ENCODE results near the gene SHLD1. TPM values are rescaled to one million over a fixed set of nuclear protein-coding genes. Genes with fewer than 3 reads are reported as not detected.
"Not testable (repeated sequence)": the region's sequence is repeated elsewhere in the genome, so short reads cannot be mapped to it uniquely, and the experiment has no call there.

The SHLD1 gene
- total and polyA plus RNA-seq, 2 experiments from 2014 or later, result 2.6 to 6.7 TPM

DNA sequence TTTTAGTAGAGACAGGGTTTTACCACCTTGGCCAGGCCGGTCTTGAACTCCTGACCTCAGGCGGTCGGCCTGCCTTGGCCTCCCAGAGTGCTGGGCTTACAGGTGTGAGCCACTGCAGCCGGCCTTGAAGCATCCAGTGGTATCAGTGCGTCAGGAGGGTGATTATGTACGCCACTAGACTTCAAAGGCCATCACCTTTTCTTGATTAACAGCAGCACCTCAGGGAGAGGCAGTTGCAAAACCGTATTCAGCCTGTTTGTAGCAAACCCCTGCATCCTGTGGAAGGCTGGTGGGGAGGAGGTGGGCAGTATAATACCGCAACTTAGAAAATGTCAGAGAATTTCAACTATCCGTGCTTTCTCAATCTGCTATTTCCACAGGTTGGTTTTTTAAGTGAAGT is 27.3 kb upstream of the SHLD1 start:
- Histone ChIP-seq H3K9me2 (ENCODE audit: insufficient read depth) (no peaks in the 10 kb centered on the region), H3K4me3 (no peak overlapping the region), H3K27me3 (replicated peaks; ENCODE audit: insufficient read depth) (no peaks in the 10 kb centered on the region; the same call in 1 of the 2 replicates), H3K9me3 (ENCODE audit: low read depth) (no peaks in the 10 kb centered on the region), H2AFZ (no peak overlapping the region), H4K20me1 (ENCODE audit: insufficient read depth) (no peaks in the 10 kb centered on the region), H3K36me3 (ENCODE audit: low read depth) (no peaks in the 10 kb centered on the region), H3K4me1 (ENCODE audit: insufficient read depth) (peaks cover 16% of the 10 kb centered on the region), H3K79me2 (ENCODE audit: insufficient read depth) (no peaks in the 10 kb centered on the region), H3K4me2 (ENCODE audit: unreplicated experiment) (no peak overlapping the region), H3F3A (ENCODE audit: insufficient read depth) (peaks cover 6% of the 10 kb centered on the region; the same call in 1 of the 2 replicates), H3K9ac (no peak overlapping the region), H3K27ac (no peak overlapping the region)
- 80 to 83% methylated on average over 9 of the region's 9 CpGs for WGBS, 2 experiments (ENCODE audit: low coverage in 1 of 2, low lambda C conversion rate in 2 of 2, missing lambda C conversion rate in 2 of 2)
- in situ Hi-C loops (cut with MboI), result no loop called here
- no peak for DNase-seq
- TF ChIP-seq EZH2 (IDR thresholded peaks at IDR 0.05; ENCODE audit: insufficient read depth, poor library complexity, severe bottlenecking) (no peak), EZH2phosphoT487 (IDR thresholded peaks at IDR 0.05; ENCODE audit: insufficient read depth, low read depth) (no peak)

DNA sequence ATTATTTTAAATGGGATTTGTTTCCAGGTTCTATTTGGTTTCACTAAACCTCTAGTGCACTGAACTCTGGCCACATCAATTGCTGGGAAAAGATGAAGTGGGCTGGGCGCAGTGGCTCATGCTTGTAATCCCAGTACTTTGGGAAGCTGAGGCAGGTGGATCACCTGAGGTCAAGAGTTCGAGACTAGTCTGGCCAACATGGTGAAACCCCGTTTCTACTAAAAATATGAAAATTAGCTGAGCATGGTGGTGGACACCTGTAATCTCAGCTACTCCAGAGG is 25.1 kb upstream of the SHLD1 start:
- H3K4me3 ChIP-seq; H3K9me3 ChIP-seq (ENCODE audit: low read depth); H3K36me3 ChIP-seq (ENCODE audit: low read depth); H3K9ac ChIP-seq; H3K27me3 ChIP-seq (replicated peaks; ENCODE audit: insufficient read depth); H3K9me2 ChIP-seq (ENCODE audit: insufficient read depth); H4K20me1 ChIP-seq (ENCODE audit: insufficient read depth); H3K27ac ChIP-seq; H3K79me2 ChIP-seq (ENCODE audit: insufficient read depth); H2AFZ ChIP-seq; H3F3A ChIP-seq (ENCODE audit: insufficient read depth); DNase-seq; in situ Hi-C loops (cut with MboI): not testable (repeated sequence)
- 74 to 77% methylated on average over 3 of the region's 3 CpGs for WGBS, 2 experiments (ENCODE audit: low coverage in 1 of 2, low lambda C conversion rate in 2 of 2, missing lambda C conversion rate in 2 of 2)
- peaks cover 12% of the 10 kb centered on the region for H3K4me1 ChIP-seq (ENCODE audit: insufficient read depth)
- peak overlapping the region; percentile 33 for H3K4me2 ChIP-seq (ENCODE audit: unreplicated experiment)

DNA sequence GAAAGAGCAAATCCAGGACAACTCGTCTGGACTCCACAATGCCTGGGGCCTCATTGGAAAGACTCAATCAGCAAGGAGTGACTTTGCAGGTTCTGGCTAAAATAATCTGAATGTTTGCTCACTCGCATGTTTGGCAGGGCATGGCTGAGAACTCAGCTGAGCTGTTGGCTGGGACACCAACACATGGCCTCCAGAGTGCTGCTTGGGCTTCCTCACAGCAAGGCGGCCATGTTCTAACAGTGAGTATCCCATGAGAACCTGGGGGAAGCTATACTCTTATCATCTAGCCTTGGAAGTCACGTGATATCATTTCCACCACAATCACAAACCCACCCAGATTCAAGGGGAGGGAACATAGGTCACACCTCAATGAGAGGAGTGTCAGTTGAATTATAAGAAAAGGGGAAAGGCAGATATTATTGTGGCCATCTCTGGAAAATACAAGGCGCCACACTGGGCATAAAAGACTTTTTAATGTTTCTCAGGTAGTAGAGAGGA is 23.1 kb upstream of the SHLD1 start:
- WGBS, 2 experiments (ENCODE audit: low coverage in 1 of 2, low lambda C conversion rate in 2 of 2, missing lambda C conversion rate in 2 of 2), result 54 to 58% methylated on average over 5 of the region's 5 CpGs
- in situ Hi-C loops (cut with MboI), result no loop called here
- no peaks in the 10 kb centered on the region for H4K20me1 ChIP-seq (ENCODE audit: insufficient read depth)

GRCh38 chr20:5729348-5729747 is 20.9 kb upstream of the SHLD1 start:
- H4K20me1 ChIP-seq (ENCODE audit: insufficient read depth), result no peaks in the 10 kb centered on the region
- no peak overlapping the region for H2AFZ ChIP-seq
- no peaks in the 10 kb centered on the region for H3K36me3 ChIP-seq (ENCODE audit: low read depth)
- WGBS, 2 experiments (ENCODE audit: low coverage in 1 of 2, low lambda C conversion rate in 2 of 2, missing lambda C conversion rate in 2 of 2), result 67 to 76% methylated on average over 2 of the region's 2 CpGs
- no peak overlapping the region for H3K4me2 ChIP-seq (ENCODE audit: unreplicated experiment)
- no peak overlapping the region for H3K4me3 ChIP-seq
- H3K4me1 ChIP-seq (ENCODE audit: insufficient read depth), result peaks cover 9% of the 10 kb centered on the region
- H3K27ac ChIP-seq, result no peak overlapping the region
- H3K9ac ChIP-seq, result no peak overlapping the region
- H3K27me3 ChIP-seq (replicated peaks; ENCODE audit: insufficient read depth), result no peaks in the 10 kb centered on the region; the same call in 1 of the 2 replicates
- TF ChIP-seq EZH2 (IDR thresholded peaks at IDR 0.05; ENCODE audit: insufficient read depth, poor library complexity, severe bottlenecking) (no peak), EZH2phosphoT487 (IDR thresholded peaks at IDR 0.05; ENCODE audit: insufficient read depth, low read depth) (no peak)
- peaks cover 6% of the 10 kb centered on the region; the same call in 1 of the 2 replicates for H3F3A ChIP-seq (ENCODE audit: insufficient read depth)
- in situ Hi-C loops (cut with MboI), result no loop called here
- H3K9me3 ChIP-seq (ENCODE audit: low read depth), result no peaks in the 10 kb centered on the region
- H3K9me2 ChIP-seq (ENCODE audit: insufficient read depth), result no peaks in the 10 kb centered on the region
- H3K79me2 ChIP-seq (ENCODE audit: insufficient read depth), result no peaks in the 10 kb centered on the region
- DNase-seq, result no peak

More for the DNA sequence above, 23.1 kb upstream of the SHLD1 start:
- Histone ChIP-seq H3K4me1 (ENCODE audit: insufficient read depth) (peaks cover 10% of the 10 kb centered on the region), H3K27ac (no peak overlapping the region), H3K4me2 (ENCODE audit: unreplicated experiment) (no peak overlapping the region), H3K79me2 (ENCODE audit: insufficient read depth) (no peaks in the 10 kb centered on the region), H3K9ac (no peak overlapping the region), H3K9me3 (ENCODE audit: low read depth) (no peaks in the 10 kb centered on the region), H3K27me3 (replicated peaks; ENCODE audit: insufficient read depth) (no peaks in the 10 kb centered on the region; the same call in 1 of the 2 replicates), H3K9me2 (ENCODE audit: insufficient read depth) (no peaks in the 10 kb centered on the region), H2AFZ (no peak overlapping the region), H3K4me3 (no peak overlapping the region), H3F3A (ENCODE audit: insufficient read depth) (peaks cover 6% of the 10 kb centered on the region; the same call in 1 of the 2 replicates), H3K36me3 (ENCODE audit: low read depth) (no peaks in the 10 kb centered on the region)
- TF ChIP-seq EZH2phosphoT487 (IDR thresholded peaks at IDR 0.05; ENCODE audit: insufficient read depth, low read depth) (no peak), EZH2 (IDR thresholded peaks at IDR 0.05; ENCODE audit: insufficient read depth, poor library complexity, severe bottlenecking) (no peak)
- no peak for DNase-seq

GRCh38 chr20:5730131-5730530 is 20.1 kb upstream of the SHLD1 start:
- DNase-seq, result no peak
- Histone ChIP-seq H3K4me1 (ENCODE audit: insufficient read depth) (peaks cover 1% of the 10 kb centered on the region), H3K36me3 (ENCODE audit: low read depth) (no peaks in the 10 kb centered on the region), H4K20me1 (ENCODE audit: insufficient read depth) (no peaks in the 10 kb centered on the region), H3K9me3 (ENCODE audit: low read depth) (no peaks in the 10 kb centered on the region), H3K9me2 (ENCODE audit: insufficient read depth) (no peaks in the 10 kb centered on the region), H3F3A (ENCODE audit: insufficient read depth) (peaks cover 1% of the 10 kb centered on the region; the same call in 1 of the 2 replicates), H3K79me2 (ENCODE audit: insufficient read depth) (no peaks in the 10 kb centered on the region), H2AFZ (no peak overlapping the region), H3K9ac (no peak overlapping the region), H3K4me2 (ENCODE audit: unreplicated experiment) (no peak overlapping the region), H3K4me3 (no peak overlapping the region), H3K27me3 (replicated peaks; ENCODE audit: insufficient read depth) (no peaks in the 10 kb centered on the region; the same call in 1 of the 2 replicates), H3K27ac (no peak overlapping the region)
- TF ChIP-seq EZH2 (IDR thresholded peaks at IDR 0.05; ENCODE audit: insufficient read depth, poor library complexity, severe bottlenecking) (no peak), EZH2phosphoT487 (IDR thresholded peaks at IDR 0.05; ENCODE audit: insufficient read depth, low read depth) (no peak)
- 51 to 53% methylated on average over 2 of the region's 2 CpGs for WGBS, 2 experiments (ENCODE audit: low coverage in 1 of 2, low lambda C conversion rate in 2 of 2, missing lambda C conversion rate in 2 of 2)
- in situ Hi-C loops (cut with MboI), result no loop called here

Measured in GM23248 (cell line).